ENCODE measurements around the gene MINK1. TPM values are rescaled to one million over a fixed set of nuclear protein-coding genes. Genes with fewer than 3 reads are reported as not detected.

Gene MINK1
- total and polyA plus RNA-seq, 2 of the 13 experiments (the other 11 are each of a cell fraction or from before 2014, with no cell fraction given): 17.2 to 63.9 TPM

GRCh38 chr17:4936436-4936835 is 103.3 kb downstream of the MINK1 start:
- no TSS peak for BruUV-seq (replicated peaks)
- ChIA-PET CTCF (ENCODE audit: low intra/inter-chr PET ratio, low total read pairs) (no interaction called here), POLR2A (interaction anchor here (0.8 to 1.9 kb wide), 4 partner anchors 16 to 32 kb away, joined by 3 to 7 read pairs (median 6); partner anchors contain the start of gene SPAG7)
- Histone ChIP-seq H3K4me1 (ENCODE audit: insufficient read depth, low read length) (peaks cover 27% of the 10 kb centered on the region), H4K20me1 (ENCODE audit: insufficient read depth, low read length) (no peaks in the 10 kb centered on the region), H3K27ac (ENCODE audit: extremely low read length, insufficient read depth, low read length) (no peak overlapping the region), H2AFZ (ENCODE audit: low read length) (no peak overlapping the region), H3K79me2 (ENCODE audit: insufficient read depth, low read length) (peaks cover 26% of the 10 kb centered on the region), H3K4me3 (replicated peaks in 1 of 3; ENCODE audit: insufficient read depth in 1 of 3, low read depth in 2 of 3, low read length in 3 of 3) (no peak overlapping the region), H3K4me2 (ENCODE audit: low read depth, low read length) (no peak overlapping the region), H3K36me3 (replicated peaks in 1 of 2; ENCODE audit: control insufficient read depth in 1 of 2, insufficient read depth in 2 of 2, low read length in 2 of 2) (peaks cover 0 to 13% of the 10 kb centered on the region in 2 experiments; a peak in 3 of 5 replicates), H3K9me3 (ENCODE audit: low read length) (no peaks in the 10 kb centered on the region), H3K27me3 (ENCODE audit: control insufficient read depth in 1 of 2, insufficient read depth in 2 of 2, low read length in 2 of 2) (no peaks in the 10 kb centered on the region; a peak in 1 of 5 replicates), H3K9ac (ENCODE audit: insufficient read depth, low read depth, low read length) (no peak overlapping the region)
- DNase-seq (ENCODE audit: low spot score): no peak
- in situ Hi-C loops (cut with HindIII; ENCODE audit: extremely low pct_ligation_motif_present, low pct_unique_long_range_greater_than_20kb) (no loop called here), intact Hi-C loops (cut with micrococcal nuclease; ENCODE audit: unreplicated experiment) (no loop called here)
- WGBS (ENCODE audit: low lambda C conversion rate): 96% methylated on average over 3 of the region's 3 CpGs
- TF ChIP-seq RBFOX2 (IDR thresholded peaks at IDR 0.05; ENCODE audit: low read depth, low read length): 0 out of 2 replicates have a peak, but pooled peaks have one; percentile 20
- no peak for TF ChIP-seq ZNF609 (CRISPR knock-in tag; IDR thresholded peaks at IDR 0.05; ENCODE audit: borderline replicate concordance)
- ATAC-seq: no peak
- no peak for FAIRE-seq

GRCh38 chr17:4937553-4937952 is 104.4 kb downstream of the MINK1 start:
- ATAC-seq (no peak), DNase-seq (ENCODE audit: low spot score) (no peak), FAIRE-seq (no peak)
- intact Hi-C loops (cut with micrococcal nuclease; ENCODE audit: unreplicated experiment) (no loop called here), in situ Hi-C loops (cut with HindIII; ENCODE audit: extremely low pct_ligation_motif_present, low pct_unique_long_range_greater_than_20kb) (no loop called here)
- Histone ChIP-seq H3K4me1 (ENCODE audit: insufficient read depth, low read length) (peaks cover 36% of the 10 kb centered on the region), H3K27me3 (ENCODE audit: control insufficient read depth in 1 of 2, insufficient read depth in 2 of 2, low read length in 2 of 2) (no peaks in the 10 kb centered on the region; a peak in 1 of 5 replicates), H3K79me2 (ENCODE audit: insufficient read depth, low read length) (peaks cover 37% of the 10 kb centered on the region), H3K4me2 (ENCODE audit: low read depth, low read length) (no peak overlapping the region), H3K9ac (ENCODE audit: insufficient read depth, low read depth, low read length) (no peak overlapping the region), H2AFZ (ENCODE audit: low read length) (no peak overlapping the region), H3K9me3 (ENCODE audit: low read length) (no peaks in the 10 kb centered on the region), H3K36me3 (replicated peaks in 1 of 2; ENCODE audit: control insufficient read depth in 1 of 2, insufficient read depth in 2 of 2, low read length in 2 of 2) (peaks cover 2 to 13% of the 10 kb centered on the region in 2 experiments; a peak in 3 of 5 replicates), H3K27ac (ENCODE audit: extremely low read length, insufficient read depth, low read length) (no peak overlapping the region), H3K4me3 (replicated peaks in 1 of 3; ENCODE audit: insufficient read depth in 1 of 3, low read depth in 2 of 3, low read length in 3 of 3) (no peak overlapping the region), H4K20me1 (ENCODE audit: insufficient read depth, low read length) (no peaks in the 10 kb centered on the region)
- WGBS (ENCODE audit: low lambda C conversion rate): 99% methylated on average over 15 of the region's 16 CpGs
- ChIA-PET POLR2A (interaction anchor here (1.1 to 3.9 kb wide), 2 partner anchors 12 to 30 kb away, joined by 3 to 101 read pairs; partner anchors contain the start of genes ENO3, PFN1 and SPAG7), CTCF (ENCODE audit: low intra/inter-chr PET ratio, low total read pairs) (no interaction called here)
- no TSS peak for BruUV-seq (replicated peaks)
- TF ChIP-seq ZKSCAN5 (CRISPR knock-in tag; IDR thresholded peaks at IDR 0.05): no peak
